Peyer's patch (tissue), 4 donors: ENCODE measurements around the gene PRTN3. TPM values are rescaled to one million over a fixed set of nuclear protein-coding genes. Genes with fewer than 3 reads are reported as not detected.

Experiments used
- DNase-seq, 3 donors: peaks; one replicate each; pipeline ENCODE4 v3.0.0-alpha.2; 2017 to 2019
- H3K27ac ChIP-seq, 4 donors: fragments of 200-600 bp; sonication (generic); one replicate each; pipeline ENCODE4 v1.5.1; 2016 to 2019
- H3K27me3 ChIP-seq, 2 donors: fragments of 200-600 bp; sonication (generic); one replicate each; pipeline ENCODE4 v1.5.1; 2019
- H3K36me3 ChIP-seq, 3 donors: fragments of 200-600 bp; sonication (generic); one replicate each; pipeline ENCODE4 v1.5.1; 2016 to 2019
- H3K4me1 ChIP-seq, 4 donors: fragments of 200-600 bp; sonication (generic); one replicate each; pipeline ENCODE4 v1.5.1; 2016 to 2019
- H3K4me3 ChIP-seq, 4 donors: fragments of 200-600 bp; sonication (generic); 1 replicate in 3 of 4; 2 replicates in 1 of 4; pipeline ENCODE4 v1.5.1; 2016 to 2019; ENCODE audit warnings: mild to moderate bottlenecking in 1 of 4
- H3K9me3 ChIP-seq, 4 donors: fragments of 200-600 bp; sonication (generic); one replicate each; pipeline ENCODE4 v1.5.1; 2016 to 2019; ENCODE audit warnings: mild to moderate bottlenecking in 1 of 4
- POLR2A ChIP-seq, 2 donors: fragments of 450-650 bp; IDR thresholded peaks; one replicate each; pipeline ENCODE4 v1.5.1; 2017; ENCODE audit warnings: antibody characterized with exemption in 2 of 2, mild to moderate bottlenecking in 2 of 2, moderate library complexity in 2 of 2
- total RNA-seq, 4 donors: library from RNA; depleted of rRNA; stranded (reverse); fragments of >200 nt; gene quantifications; one replicate each; pipeline ENCODE4 v1.1.0, GENCODE V29; 2016
- TF ChIP-seq, protein P1 (sequence below), 6 experiments: fragments of 450-650 bp in 4 of 6; fragments of 200-600 bp in 2 of 6; sonication (generic) in 1 of 6; IDR thresholded peaks; one replicate each; pipeline ENCODE4 v1.5.1; 2017 to 2019; ENCODE audit warnings: antibody characterized with exemption in 6 of 6, mild to moderate bottlenecking in 3 of 6, moderate library complexity in 1 of 6

PRTN3 gene
- total RNA-seq, 4 donors from 2014 or later: not detected

DNA sequence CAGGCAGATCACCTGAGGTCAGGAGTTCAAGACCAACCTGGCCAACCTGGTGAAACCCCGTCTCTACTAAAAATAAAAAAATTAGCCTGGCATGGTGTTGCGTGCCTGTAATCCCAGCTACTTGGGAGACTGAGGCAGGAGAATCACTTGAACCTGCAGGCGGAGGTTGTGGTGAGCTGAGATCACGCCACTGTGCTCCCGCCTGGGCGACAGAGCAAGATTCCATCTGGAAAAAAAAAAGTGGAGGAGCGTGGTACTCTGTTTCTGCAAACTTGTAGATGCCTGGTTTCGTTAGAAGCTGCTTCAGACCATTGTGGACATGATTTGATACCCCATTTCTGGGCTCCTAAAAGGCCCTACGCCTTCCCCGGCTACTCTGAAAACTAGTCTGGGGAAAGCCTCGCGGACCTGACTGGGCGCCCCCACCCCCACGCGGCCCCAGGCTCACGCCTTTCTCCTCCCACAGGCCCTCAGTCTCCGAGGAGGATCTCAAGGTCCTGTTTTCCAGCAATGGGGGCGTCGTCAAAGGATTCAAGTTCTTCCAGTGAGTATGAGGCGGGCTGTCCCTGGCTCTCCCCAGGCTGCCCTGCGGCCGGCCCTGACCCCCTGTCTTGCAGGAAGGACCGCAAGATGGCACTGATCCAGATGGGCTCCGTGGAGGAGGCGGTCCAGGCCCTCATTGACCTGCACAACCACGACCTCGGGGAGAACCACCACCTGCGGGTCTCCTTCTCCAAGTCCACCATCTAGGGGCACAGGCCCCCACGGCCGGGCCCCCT is 30.5 kb upstream of the PRTN3 start:
- H3K9me3 ChIP-seq: no peaks in the 10 kb centered on the region
- DNase-seq: no peak
- TF ChIP-seq, protein P1, sequence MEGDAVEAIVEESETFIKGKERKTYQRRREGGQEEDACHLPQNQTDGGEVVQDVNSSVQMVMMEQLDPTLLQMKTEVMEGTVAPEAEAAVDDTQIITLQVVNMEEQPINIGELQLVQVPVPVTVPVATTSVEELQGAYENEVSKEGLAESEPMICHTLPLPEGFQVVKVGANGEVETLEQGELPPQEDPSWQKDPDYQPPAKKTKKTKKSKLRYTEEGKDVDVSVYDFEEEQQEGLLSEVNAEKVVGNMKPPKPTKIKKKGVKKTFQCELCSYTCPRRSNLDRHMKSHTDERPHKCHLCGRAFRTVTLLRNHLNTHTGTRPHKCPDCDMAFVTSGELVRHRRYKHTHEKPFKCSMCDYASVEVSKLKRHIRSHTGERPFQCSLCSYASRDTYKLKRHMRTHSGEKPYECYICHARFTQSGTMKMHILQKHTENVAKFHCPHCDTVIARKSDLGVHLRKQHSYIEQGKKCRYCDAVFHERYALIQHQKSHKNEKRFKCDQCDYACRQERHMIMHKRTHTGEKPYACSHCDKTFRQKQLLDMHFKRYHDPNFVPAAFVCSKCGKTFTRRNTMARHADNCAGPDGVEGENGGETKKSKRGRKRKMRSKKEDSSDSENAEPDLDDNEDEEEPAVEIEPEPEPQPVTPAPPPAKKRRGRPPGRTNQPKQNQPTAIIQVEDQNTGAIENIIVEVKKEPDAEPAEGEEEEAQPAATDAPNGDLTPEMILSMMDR (IDR thresholded peaks at IDR 0.05): no peak
- no peak for TF ChIP-seq POLR2A (IDR thresholded peaks at IDR 0.05)
- H3K4me3 ChIP-seq: no peak overlapping the region
- H3K4me1 ChIP-seq: no peaks in the 10 kb centered on the region
- H3K36me3 ChIP-seq: peaks cover 3 to 82% (median 7%) of the 10 kb centered on the region in 3 donors
- no peak overlapping the region for H3K27ac ChIP-seq
- no peaks in the 10 kb centered on the region for H3K27me3 ChIP-seq

DNA sequence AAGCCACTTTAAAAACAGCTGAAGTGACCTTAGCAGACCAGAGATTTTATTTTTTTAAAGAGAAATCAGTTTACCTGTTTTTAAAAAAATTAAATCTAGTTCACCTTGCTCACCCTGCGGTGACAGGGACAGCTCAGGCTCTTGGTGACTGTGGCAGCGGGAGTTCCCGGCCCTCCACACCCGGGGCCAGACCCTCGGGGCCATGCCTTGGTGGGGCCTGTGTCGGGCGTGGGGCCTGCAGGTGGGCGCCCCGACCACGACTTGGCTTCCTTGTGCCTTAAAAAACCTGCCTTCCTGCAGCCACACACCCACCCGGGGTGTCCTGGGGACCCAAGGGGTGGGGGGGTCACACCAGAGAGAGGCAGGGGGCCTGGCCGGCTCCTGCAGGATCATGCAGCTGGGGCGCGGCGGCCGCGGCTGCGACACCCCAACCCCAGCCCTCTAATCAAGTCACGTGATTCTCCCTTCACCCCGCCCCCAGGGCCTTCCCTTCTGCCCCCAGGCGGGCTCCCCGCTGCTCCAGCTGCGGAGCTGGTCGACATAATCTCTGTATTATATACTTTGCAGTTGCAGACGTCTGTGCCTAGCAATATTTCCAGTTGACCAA is 29.8 kb upstream of the PRTN3 start:
- Histone ChIP-seq H3K36me3 (peaks cover 0 to 75% (median 7%) of the 10 kb centered on the region in 3 donors), H3K4me1 (no peaks in the 10 kb centered on the region), H3K4me3 (no peak overlapping the region), H3K27me3 (no peaks in the 10 kb centered on the region), H3K27ac (no peak overlapping the region), H3K9me3 (no peaks in the 10 kb centered on the region)
- no peak for TF ChIP-seq POLR2A (IDR thresholded peaks at IDR 0.05)
- TF ChIP-seq, protein P1 (IDR thresholded peaks at IDR 0.05): no peak
- no peak for DNase-seq

GRCh38 chr19:811506-812048 is 29.2 kb upstream of the PRTN3 start:
- Histone ChIP-seq H3K36me3 (peaks cover 0 to 69% (median 3%) of the 10 kb centered on the region in 3 donors), H3K4me3 (no peak overlapping the region), H3K4me1 (no peaks in the 10 kb centered on the region), H3K9me3 (no peaks in the 10 kb centered on the region), H3K27me3 (no peaks in the 10 kb centered on the region), H3K27ac (no peak overlapping the region)
- DNase-seq: no peak
- TF ChIP-seq, protein P1 (IDR thresholded peaks at IDR 0.05): no peak
- TF ChIP-seq POLR2A (IDR thresholded peaks at IDR 0.05): no peak

DNA sequence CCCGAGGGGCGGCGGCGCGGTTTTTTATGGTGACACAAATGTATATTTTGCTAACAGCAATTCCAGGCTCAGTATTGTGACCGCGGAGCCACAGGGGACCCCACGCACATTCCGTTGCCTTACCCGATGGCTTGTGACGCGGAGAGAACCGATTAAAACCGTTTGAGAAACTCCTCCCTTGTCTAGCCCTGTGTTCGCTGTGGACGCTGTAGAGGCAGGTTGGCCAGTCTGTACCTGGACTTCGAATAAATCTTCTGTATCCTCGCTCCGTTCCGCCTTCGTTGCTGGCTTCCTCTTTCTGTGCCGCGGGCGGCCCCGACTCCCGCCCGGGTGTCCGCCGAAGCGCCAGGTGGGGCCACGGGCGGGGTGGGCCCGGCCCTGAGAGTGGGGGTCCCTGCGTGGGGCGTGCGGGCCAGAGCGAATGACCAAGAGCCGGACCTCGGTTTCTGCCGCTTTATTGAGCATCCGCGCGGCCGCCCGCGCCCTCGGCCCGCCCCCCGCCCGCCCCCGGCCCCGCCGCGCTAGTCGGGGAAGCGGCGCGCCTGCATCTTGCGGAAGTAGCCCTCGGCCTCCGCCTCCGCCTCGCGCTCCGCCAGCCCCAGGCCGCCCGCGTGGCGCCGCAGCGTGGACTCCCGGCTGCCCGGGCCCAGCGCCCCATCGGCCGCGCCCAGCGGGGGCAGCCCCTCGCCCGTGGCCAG is 28.6 kb upstream of the PRTN3 start:
- Histone ChIP-seq H3K4me1 (no peaks in the 10 kb centered on the region), H3K9me3 (no peaks in the 10 kb centered on the region), H3K27me3 (no peaks in the 10 kb centered on the region), H3K4me3 (no peak overlapping the region), H3K36me3 (peaks cover 0 to 63% (median 0%) of the 10 kb centered on the region in 3 donors), H3K27ac (no peak overlapping the region)
- TF ChIP-seq, protein P1 (IDR thresholded peaks at IDR 0.05): no peak
- no peak for TF ChIP-seq POLR2A (IDR thresholded peaks at IDR 0.05)
- no peak for DNase-seq

DNA sequence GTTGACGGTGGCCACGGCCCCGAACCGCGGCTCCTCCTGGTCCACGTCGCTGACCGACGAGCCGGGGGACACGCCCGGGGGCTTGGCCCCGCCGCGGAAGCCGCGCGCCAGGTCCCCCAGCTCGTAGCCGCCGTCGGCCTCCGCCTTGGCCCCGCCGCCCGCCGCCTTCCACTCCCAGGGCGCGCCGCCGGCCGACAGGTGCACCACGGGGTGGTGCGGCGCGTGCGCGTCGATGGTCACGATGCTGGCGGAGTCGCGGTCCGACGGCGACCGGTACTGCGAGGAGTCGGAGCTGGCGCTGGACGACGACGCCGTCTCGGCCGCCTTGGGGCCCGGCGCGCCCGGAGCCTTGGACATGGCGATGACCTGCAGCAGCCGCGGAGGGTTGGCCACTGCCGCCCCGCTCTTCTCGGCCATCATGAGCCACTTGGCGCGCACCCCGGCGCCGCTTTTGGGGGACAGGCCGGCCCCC is 28.0 kb upstream of the PRTN3 start:
- TF ChIP-seq, protein P1 (IDR thresholded peaks at IDR 0.05): no peak
- no peak for TF ChIP-seq POLR2A (IDR thresholded peaks at IDR 0.05)
- Histone ChIP-seq H3K4me1 (no peaks in the 10 kb centered on the region), H3K9me3 (no peaks in the 10 kb centered on the region), H3K27ac (no peak overlapping the region), H3K4me3 (no peak overlapping the region), H3K27me3 (no peaks in the 10 kb centered on the region), H3K36me3 (peaks cover 0 to 57% (median 0%) of the 10 kb centered on the region in 3 donors)
- no peak for DNase-seq
